H9 (cell line): ENCODE measurements around the gene KRT84. TPM values are rescaled to one million over a fixed set of nuclear protein-coding genes. Genes with fewer than 3 reads are reported as not detected.

Experiments
- DNase-seq: peaks from one replicate; pipeline ENCODE4 v3.0.0-alpha.2; 2017
- H2AFZ ChIP-seq: one replicate; pipeline ENCODE4 v1.6.1; 2013; ENCODE audit warnings: mild to moderate bottlenecking, low read length, control low read depth, moderate library complexity
- H2AK5ac ChIP-seq: 2 replicates; pipeline ENCODE4 v1.6.1; 2013; ENCODE audit warnings: low read length, control low read depth, mixed read lengths; ENCODE audit not compliant: insufficient read length
- H2BK120ac ChIP-seq: one replicate; pipeline ENCODE4 v1.6.1; 2013; ENCODE audit warnings: low read depth, mild to moderate bottlenecking, low read length, control low read depth, inconsistent platforms; ENCODE audit not compliant: poor library complexity, severe bottlenecking
- H2BK12ac ChIP-seq: 2 replicates; pipeline ENCODE4 v1.6.1; 2013; ENCODE audit warnings: low read length, control low read depth, mixed read lengths, low read depth; ENCODE audit not compliant: insufficient read length
- H2BK15ac ChIP-seq: 2 replicates; pipeline ENCODE4 v1.6.1; 2013; ENCODE audit warnings: low read depth, low read length, control low read depth
- H2BK20ac ChIP-seq: one replicate; pipeline ENCODE4 v1.6.1; 2013; ENCODE audit warnings: low read depth, mild to moderate bottlenecking, low read length, control low read depth, inconsistent platforms; ENCODE audit not compliant: poor library complexity, severe bottlenecking
- H2BK5ac ChIP-seq: 2 replicates; pipeline ENCODE4 v1.6.1; 2013; ENCODE audit warnings: low read length, control low read depth, mixed read lengths; ENCODE audit not compliant: insufficient read length
- H3K14ac ChIP-seq: 2 replicates; pipeline ENCODE4 v1.6.1; 2013; ENCODE audit warnings: low read length, control low read depth; ENCODE audit not compliant: insufficient read depth
- H3K18ac ChIP-seq: 2 replicates; pipeline ENCODE4 v1.6.1; 2013; ENCODE audit warnings: low read depth, mild to moderate bottlenecking, mixed read lengths, low read length, control low read depth; ENCODE audit not compliant: insufficient read length
- H3K23ac ChIP-seq: 2 replicates; pipeline ENCODE4 v1.6.1; 2013; ENCODE audit warnings: low read length, control low read depth, mixed read lengths, low read depth; ENCODE audit not compliant: insufficient read length
- H3K23me2 ChIP-seq: 2 replicates; pipeline ENCODE4 v1.6.1; 2013; ENCODE audit warnings: low read depth, mild to moderate bottlenecking, mixed read lengths, low read length, control low read depth; ENCODE audit not compliant: insufficient read length, poor library complexity, severe bottlenecking
- H3K27ac ChIP-seq: 2 replicates; pipeline ENCODE4 v1.5.1; 2013; ENCODE audit warnings: low read length, control low read depth, mixed read lengths, low read depth; ENCODE audit not compliant: insufficient read length
- H3K27me3 ChIP-seq: 2 replicates; pipeline ENCODE4 v1.6.1; 2013; ENCODE audit warnings: low read length, control low read depth, inconsistent platforms; ENCODE audit not compliant: insufficient read depth
- H3K4ac ChIP-seq: 2 replicates; pipeline ENCODE4 v1.6.1; 2013; ENCODE audit warnings: low read depth, mild to moderate bottlenecking, control low read depth, inconsistent platforms, low read length, moderate library complexity
- H3K4me1 ChIP-seq: 2 replicates; pipeline ENCODE4 v1.6.1; 2013; ENCODE audit warnings: low read length, control low read depth, inconsistent platforms; ENCODE audit not compliant: insufficient read depth
- H3K4me2 ChIP-seq: 2 replicates; pipeline ENCODE4 v1.6.1; 2013; ENCODE audit warnings: low read length, control low read depth, mixed read lengths; ENCODE audit not compliant: insufficient read length, insufficient read depth
- H3K56ac ChIP-seq: 2 replicates; pipeline ENCODE4 v1.6.1; 2013; ENCODE audit warnings: low read depth, mild to moderate bottlenecking, mixed read lengths, low read length, control low read depth; ENCODE audit not compliant: insufficient read length
- H3K79me1 ChIP-seq: 2 replicates; pipeline ENCODE4 v1.6.1; 2013; ENCODE audit warnings: low read depth, mild to moderate bottlenecking, moderate library complexity, low read length, control low read depth, inconsistent platforms; ENCODE audit not compliant: insufficient read depth, poor library complexity, severe bottlenecking
- H3K79me2 ChIP-seq: 2 replicates; pipeline ENCODE4 v1.6.1; 2013; ENCODE audit warnings: low read length, control low read depth, inconsistent platforms; ENCODE audit not compliant: insufficient read depth
- H3K9ac ChIP-seq: 2 replicates; pipeline ENCODE4 v1.6.1; 2013; ENCODE audit warnings: low read length, control low read depth, mixed read lengths; ENCODE audit not compliant: insufficient read length; ENCODE audit errors: extremely low read depth
- H3K9me3 ChIP-seq: one replicate; pipeline ENCODE4 v1.6.1; 2013; ENCODE audit warnings: low read depth, low read length, inconsistent platforms; ENCODE audit not compliant: control insufficient read depth
- H3T11ph ChIP-seq: one replicate; pipeline ENCODE4 v1.6.1; 2013; ENCODE audit warnings: mild to moderate bottlenecking, low read length, control low read depth, inconsistent platforms
- H4K20me1 ChIP-seq: one replicate; pipeline ENCODE4 v1.6.1; 2013; ENCODE audit not compliant: control insufficient read depth, insufficient read length, insufficient read depth
- H4K5ac ChIP-seq: 2 replicates; pipeline ENCODE4 v1.6.1; 2013; ENCODE audit warnings: low read depth, mild to moderate bottlenecking, mixed read lengths, low read length, control low read depth; ENCODE audit not compliant: insufficient read length
- H4K8ac ChIP-seq: replicated peaks from 2 replicates; pipeline ENCODE4 v1.6.1; 2013; ENCODE audit warnings: low read length, control low read depth, mixed read lengths, low read depth; ENCODE audit not compliant: insufficient read length
- H4K91ac ChIP-seq: 2 replicates; pipeline ENCODE4 v1.6.1; 2013; ENCODE audit warnings: low read depth, mild to moderate bottlenecking, moderate library complexity, mixed read lengths, low read length, control low read depth; ENCODE audit not compliant: insufficient read length
- H3K27ac Mint-ChIP-seq, 3 experiments: 2 replicates in 2 of 3; 3 replicates in 1 of 3; pipeline ENCODE4 v1.8.0; 2020 to 2021; ENCODE audit warnings: mixed read lengths in 3 of 3, mild to moderate bottlenecking in 1 of 3, moderate library complexity in 1 of 3
- H3K27me3 Mint-ChIP-seq: 2 replicates; pipeline ENCODE4 v1.8.0; 2021; ENCODE audit warnings: low read depth, mild to moderate bottlenecking, moderate library complexity, mixed read lengths
- H3K36me3 Mint-ChIP-seq, 3 experiments: 2 replicates in 2 of 3; 3 replicates in 1 of 3; pipeline ENCODE4 v1.8.0; 2020 to 2021; ENCODE audit warnings: low read depth in 3 of 3, mixed read lengths in 3 of 3; ENCODE audit not compliant: insufficient read depth in 1 of 3
- H3K4me1 Mint-ChIP-seq, 2 experiments: 2 replicates each; pipeline ENCODE4 v1.8.0; 2020; ENCODE audit warnings: mixed read lengths in 2 of 2
- H3K4me3 Mint-ChIP-seq, 2 experiments: 2 replicates in 1 of 2; 3 replicates in 1 of 2; pipeline ENCODE4 v1.8.0; 2020 to 2021; ENCODE audit warnings: mild to moderate bottlenecking in 2 of 2, mixed read lengths in 2 of 2, moderate library complexity in 1 of 2
- H3K9me3 Mint-ChIP-seq, 2 experiments: 2 replicates in 1 of 2; 3 replicates in 1 of 2; pipeline ENCODE4 v1.8.0; 2020; ENCODE audit warnings: mild to moderate bottlenecking in 2 of 2, mixed read lengths in 2 of 2, moderate library complexity in 1 of 2
- WGBS: extraction: QIAGEN DNeasy Blood & Tissue Kit; methylation state at CpG from one replicate; pipeline ENCODE4 v1.1.7; 2013; ENCODE audit warnings: missing lambda C conversion rate, low lambda C conversion rate, mixed read lengths; ENCODE audit not compliant: insufficient read length; ENCODE audit errors: extremely low coverage; 5-methylcytosine and 5-hydroxymethylcytosine counted together
- total RNA-seq: library from RNA; stranded (reverse); gene quantifications from 2 replicates; pipeline ENCODE4 v1.2.1, GENCODE V29; 2021
- TF ChIP-seq, protein P1 (sequence below): fragments of 200-600 bp; sonication (generic); conservative IDR thresholded peaks from 3 replicates; pipeline ENCODE4 v1.8.0; 2021; ENCODE audit warnings: antibody characterized with exemption, mild to moderate bottlenecking

Gene KRT84
- total RNA-seq, 1 experiment from 2014 or later = not detected

DNA sequence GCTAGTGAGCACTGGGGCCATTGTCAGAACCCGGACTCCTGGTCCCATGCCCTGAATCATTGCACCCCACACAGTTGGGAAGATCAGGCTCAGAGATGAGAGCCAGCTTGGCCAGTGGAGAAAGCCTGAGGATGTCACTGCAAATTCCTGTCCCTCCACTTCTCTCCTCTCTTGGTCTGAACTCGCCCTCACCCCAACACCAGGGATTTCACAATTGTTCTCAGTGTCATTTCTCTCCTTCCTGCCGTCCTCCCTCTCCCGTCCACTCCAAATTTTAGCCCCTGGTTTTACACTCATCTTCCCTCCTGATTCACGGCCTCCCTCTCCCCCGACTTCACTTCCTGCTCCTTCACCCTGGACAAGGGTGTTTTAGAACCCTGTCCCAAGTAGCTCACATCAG is 37.6 kb upstream of the KRT84 start:
- H3K18ac ChIP-seq = no peak overlapping the region
- no peak overlapping the region for H3K9ac ChIP-seq
- H4K5ac ChIP-seq = no peak overlapping the region
- H4K20me1 ChIP-seq = no peaks in the 10 kb centered on the region
- Mint-ChIP-seq H3K27me3 (peaks cover 10% of the 10 kb centered on the region), H3K4me3 (no peak overlapping the region), H3K9me3 (no peaks in the 10 kb centered on the region), H3K27ac (no peak overlapping the region), H3K36me3 (no peaks in the 10 kb centered on the region), H3K4me1 (peaks cover 9 to 13% of the 10 kb centered on the region in 2 experiments; a peak in 3 of 4 replicates)
- no peak overlapping the region for H2AK5ac ChIP-seq
- DNase-seq = no peak
- H2BK20ac ChIP-seq = no peak overlapping the region
- H4K8ac ChIP-seq = no peak overlapping the region
- H3K23me2 ChIP-seq = no peaks in the 10 kb centered on the region
- WGBS = no CpG with 5 or more reads among the region's 6 CpGs
- H3K14ac ChIP-seq = no peak overlapping the region
- no peak overlapping the region for H3K27ac ChIP-seq
- no peak overlapping the region for H3K4ac ChIP-seq
- H4K91ac ChIP-seq = no peak overlapping the region
- H3K56ac ChIP-seq = no peak overlapping the region
- H2BK15ac ChIP-seq = no peak overlapping the region
- H3K23ac ChIP-seq = no peak overlapping the region
- H2BK12ac ChIP-seq = no peak overlapping the region
- H2BK120ac ChIP-seq = no peak overlapping the region
- TF ChIP-seq, protein P1, sequence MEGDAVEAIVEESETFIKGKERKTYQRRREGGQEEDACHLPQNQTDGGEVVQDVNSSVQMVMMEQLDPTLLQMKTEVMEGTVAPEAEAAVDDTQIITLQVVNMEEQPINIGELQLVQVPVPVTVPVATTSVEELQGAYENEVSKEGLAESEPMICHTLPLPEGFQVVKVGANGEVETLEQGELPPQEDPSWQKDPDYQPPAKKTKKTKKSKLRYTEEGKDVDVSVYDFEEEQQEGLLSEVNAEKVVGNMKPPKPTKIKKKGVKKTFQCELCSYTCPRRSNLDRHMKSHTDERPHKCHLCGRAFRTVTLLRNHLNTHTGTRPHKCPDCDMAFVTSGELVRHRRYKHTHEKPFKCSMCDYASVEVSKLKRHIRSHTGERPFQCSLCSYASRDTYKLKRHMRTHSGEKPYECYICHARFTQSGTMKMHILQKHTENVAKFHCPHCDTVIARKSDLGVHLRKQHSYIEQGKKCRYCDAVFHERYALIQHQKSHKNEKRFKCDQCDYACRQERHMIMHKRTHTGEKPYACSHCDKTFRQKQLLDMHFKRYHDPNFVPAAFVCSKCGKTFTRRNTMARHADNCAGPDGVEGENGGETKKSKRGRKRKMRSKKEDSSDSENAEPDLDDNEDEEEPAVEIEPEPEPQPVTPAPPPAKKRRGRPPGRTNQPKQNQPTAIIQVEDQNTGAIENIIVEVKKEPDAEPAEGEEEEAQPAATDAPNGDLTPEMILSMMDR = no peak
- H3T11ph ChIP-seq = no peak overlapping the region
- H3K79me1 ChIP-seq = no peaks in the 10 kb centered on the region
- H3K9me3 ChIP-seq = no peaks in the 10 kb centered on the region
- H2AFZ ChIP-seq = no peak overlapping the region
- no peak overlapping the region for H2BK5ac ChIP-seq
- H3K4me2 ChIP-seq = no peak overlapping the region
- peaks cover 2% of the 10 kb centered on the region; the same call in 1 of the 2 replicates for H3K79me2 ChIP-seq
- no peaks in the 10 kb centered on the region for H3K27me3 ChIP-seq
- no peaks in the 10 kb centered on the region for H3K4me1 ChIP-seq
